Spleen (tissue), 7 donors: ENCODE results near the gene TBC1D16.

Experiments used
- POLR2A ChIP-seq, 3 donors: fragments of 450-650 bp; IDR thresholded peaks; one replicate each; pipeline ENCODE4 v1.5.1; 2017; ENCODE audit warnings: antibody characterized with exemption in 3 of 3, mild to moderate bottlenecking in 1 of 3
- POLR2AphosphoS5 ChIP-seq, 3 donors: sonication (generic); formaldehyde crosslinking; IDR thresholded peaks; one replicate each; pipeline ENCODE4 v1.5.1; 2017; ENCODE audit warnings: antibody characterized with exemption in 3 of 3
- TF ChIP-seq, protein P1 (sequence below), 11 experiments: fragments of 200-600 bp in 7 of 11; fragments of 450-650 bp in 4 of 11; sonication (generic) in 4 of 11; IDR thresholded peaks in 8 of 11; conservative IDR thresholded peaks in 3 of 11; 1 replicate in 7 of 11; 2 replicates in 4 of 11; pipeline versions ENCODE4 v1.4.0 to v1.8.0; 2016 to 2021; ENCODE audit warnings: antibody characterized with exemption in 11 of 11, inconsistent platforms in 4 of 11, mild to moderate bottlenecking in 1 of 11
- donor health status: DM: no; HTN: no; CAD: no; lungs with moderate emphysema.
- donor health status: DM: no; HTN: no; CAD: no.
- donor health status: DM: no; HTN: no; CAD: no.

DNA sequence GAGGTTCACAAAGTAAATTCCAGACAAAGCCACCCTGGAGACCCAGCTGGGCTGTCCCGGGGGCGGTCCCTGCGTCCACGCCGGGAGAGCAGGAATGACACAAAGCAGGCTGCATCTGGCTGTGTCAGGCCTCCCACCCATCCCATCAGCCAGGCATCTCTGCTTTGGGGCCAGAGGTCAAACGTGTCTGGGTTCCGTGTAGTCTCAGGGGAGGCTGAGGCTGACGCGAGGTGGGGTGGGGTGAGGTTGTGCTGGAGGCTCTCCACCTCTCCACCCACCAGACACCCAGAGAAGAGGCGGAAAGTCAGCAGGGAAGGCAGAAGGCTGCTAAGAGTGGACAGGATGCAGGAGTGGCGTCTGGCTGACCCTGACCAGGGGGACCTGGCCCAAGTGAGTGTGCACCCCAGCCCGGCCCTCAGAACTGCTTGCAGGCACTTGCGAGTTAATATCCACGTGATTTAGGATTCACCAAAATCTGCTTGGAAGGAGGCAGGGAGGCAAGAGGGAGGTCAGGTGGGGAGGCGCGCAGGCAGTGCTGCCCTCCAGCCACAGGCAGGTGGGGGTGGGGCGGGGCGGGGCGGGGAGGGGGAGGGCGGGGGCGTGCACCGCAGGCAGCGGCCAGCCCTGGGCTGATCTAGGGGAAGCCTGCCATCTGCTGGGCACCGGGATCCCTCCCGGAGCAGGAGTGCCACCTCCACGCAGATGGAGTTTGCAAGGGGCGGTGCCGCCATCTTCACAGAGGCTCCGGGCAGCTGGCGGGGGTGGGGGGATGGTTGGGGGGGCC is 44.3 kb downstream of the TBC1D16 start:
- TF ChIP-seq, protein P1, sequence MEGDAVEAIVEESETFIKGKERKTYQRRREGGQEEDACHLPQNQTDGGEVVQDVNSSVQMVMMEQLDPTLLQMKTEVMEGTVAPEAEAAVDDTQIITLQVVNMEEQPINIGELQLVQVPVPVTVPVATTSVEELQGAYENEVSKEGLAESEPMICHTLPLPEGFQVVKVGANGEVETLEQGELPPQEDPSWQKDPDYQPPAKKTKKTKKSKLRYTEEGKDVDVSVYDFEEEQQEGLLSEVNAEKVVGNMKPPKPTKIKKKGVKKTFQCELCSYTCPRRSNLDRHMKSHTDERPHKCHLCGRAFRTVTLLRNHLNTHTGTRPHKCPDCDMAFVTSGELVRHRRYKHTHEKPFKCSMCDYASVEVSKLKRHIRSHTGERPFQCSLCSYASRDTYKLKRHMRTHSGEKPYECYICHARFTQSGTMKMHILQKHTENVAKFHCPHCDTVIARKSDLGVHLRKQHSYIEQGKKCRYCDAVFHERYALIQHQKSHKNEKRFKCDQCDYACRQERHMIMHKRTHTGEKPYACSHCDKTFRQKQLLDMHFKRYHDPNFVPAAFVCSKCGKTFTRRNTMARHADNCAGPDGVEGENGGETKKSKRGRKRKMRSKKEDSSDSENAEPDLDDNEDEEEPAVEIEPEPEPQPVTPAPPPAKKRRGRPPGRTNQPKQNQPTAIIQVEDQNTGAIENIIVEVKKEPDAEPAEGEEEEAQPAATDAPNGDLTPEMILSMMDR (IDR thresholded peaks at IDR 0.05 in 8 of 11, conservative IDR thresholded peaks at IDR 0.05 in 3 of 11) = peak in 9 of 11 experiments; percentile 20 to 92 (median 83)
- peak; percentile 40 to 61 (median 60) for TF ChIP-seq POLR2AphosphoS5 (IDR thresholded peaks at IDR 0.05)
- no peak for TF ChIP-seq POLR2A (IDR thresholded peaks at IDR 0.05)
